Posterior cingulate gyrus (tissue), 11 donors: ENCODE results near the gene CNBP.
A peak's percentile ranks its signal among the peaks of the same experiment; 100 is the strongest.
"Not testable (repeated sequence)": the region's sequence is repeated elsewhere in the genome, so short reads cannot be mapped to it uniquely, and the experiment has no call there.

Source experiments
- DNase-seq, 10 donors: peaks; one replicate each; pipeline versions ENCODE4 v3.0.0 to v3.0.0-alpha.2; 2020 to 2021; ENCODE audit warnings: mixed read lengths in 3 of 10
- intact Hi-C: fragments of 100-400 bp; cut with DNase I; formaldehyde crosslinking; loops from one replicate; pipeline ENCODE4 v1.15.1; 2023

The CNBP gene

GRCh38 chr3:129183569-129184395, at the start of gene CNBP:
TSS of gene CNBP (minus strand) at chr3:129183896. CDS start at chr3:129171757, 12,139 bp downstream.
- peak; percentile 84 to 99 (median 92) for DNase-seq
- intact Hi-C loops = loop anchor here (5.0 kb wide), 1 partner anchor 64 kb away; the partner anchor contains the start of gene COPG1

- intact Hi-C loops = no loop called here
- peak in 1 of 10 donors; percentile 16 for DNase-seq
Measured at GRCh38 chr3:129231331-129232119, 47.8 kb upstream of the CNBP start.

GRCh38 chr3:129230311-129231019, 46.8 kb upstream of the CNBP start:
- intact Hi-C loops = no loop called here
- DNase-seq = peak in 1 of 10 donors; percentile 1

- intact Hi-C loops = no loop called here
- no peak for DNase-seq
Measured at GRCh38 chr3:129228891-129229585, 45.3 kb upstream of the CNBP start.

GRCh38 chr3:129226374-129226773, 42.7 kb upstream of the CNBP start:
- peak; percentile 26 to 92 (median 55) for DNase-seq
- intact Hi-C loops = no loop called here

GRCh38 chr3:129224984-129225393, 41.3 kb upstream of the CNBP start:
- DNase-seq = peak; percentile 17 to 94 (median 60)
- intact Hi-C loops = no loop called here

GRCh38 chr3:129224387-129224786, 40.7 kb upstream of the CNBP start:
- intact Hi-C loops = not testable (repeated sequence)

GRCh38 chr3:129218742-129219141, 35.0 kb upstream of the CNBP start:
- no peak for DNase-seq
- intact Hi-C loops = no loop called here

More at GRCh38 chr3:129224387-129224786, 40.7 kb upstream of the CNBP start:
- not testable (repeated sequence) for DNase-seq

- intact Hi-C loops = no loop called here
- no peak for DNase-seq
Measured at GRCh38 chr3:129213238-129213637, 29.5 kb upstream of the CNBP start.

GRCh38 chr3:129211772-129212171, 28.1 kb upstream of the CNBP start:
- DNase-seq = peak in 2 of 10 donors; percentile 20 to 61
- intact Hi-C loops = no loop called here

- no peak for DNase-seq
- intact Hi-C loops = no loop called here
Measured at GRCh38 chr3:129211345-129211744, 27.6 kb upstream of the CNBP start.

- intact Hi-C loops = no loop called here
- DNase-seq = peak in 1 of 10 donors; percentile 41
Measured at GRCh38 chr3:129207479-129207878, 23.8 kb upstream of the CNBP start.

- intact Hi-C loops = no loop called here
- no peak for DNase-seq
Measured at GRCh38 chr3:129205109-129205832, 21.6 kb upstream of the CNBP start.

GRCh38 chr3:129204473-129204872, 20.8 kb upstream of the CNBP start:
- intact Hi-C loops = no loop called here
- DNase-seq = no peak

GRCh38 chr3:129199366-129199765, 15.7 kb upstream of the CNBP start:
- DNase-seq = no peak
- intact Hi-C loops = no loop called here

- no peak for DNase-seq
- intact Hi-C loops = no loop called here
Measured at GRCh38 chr3:129197321-129197720, 13.6 kb upstream of the CNBP start.

- DNase-seq = no peak
- intact Hi-C loops = no loop called here
Measured at GRCh38 chr3:129196601-129197000, 12.9 kb upstream of the CNBP start.

- DNase-seq = peak in 7 of 10 donors; percentile 31 to 88 (median 50)
- intact Hi-C loops = no loop called here
Measured at GRCh38 chr3:129195731-129196256, 12.1 kb upstream of the CNBP start.

GRCh38 chr3:129189793-129190192, 6.1 kb upstream of the CNBP start:
- intact Hi-C loops, DNase-seq: not testable (repeated sequence)
